ENCODE results near the gene MACROD2. TPM values are rescaled to one million over a fixed set of nuclear protein-coding genes. Genes with fewer than 3 reads are reported as not detected.

MACROD2 gene
- total RNA-seq, 1 donor from 2014 or later, result 6.4 TPM

- DNase-seq (ENCODE audit: low read depth, low spot score), result no peak
- Mint-ChIP-seq H3K4me3 (no peak overlapping the region), H3K27me3 (ENCODE audit: low read depth) (no peaks in the 10 kb centered on the region), H3K27ac (ENCODE audit: unreplicated experiment) (no peak overlapping the region), H3K36me3 (ENCODE audit: low read depth) (no peaks in the 10 kb centered on the region), H3K4me1 (peaks cover 11% of the 10 kb centered on the region), H3K9me3 (peaks cover 7% of the 10 kb centered on the region)
- TF ChIP-seq CTCF (conservative IDR thresholded peaks at IDR 0.05), result no peak
Measured at GRCh38 chr20:16014436-16014835, 2019.1 kb downstream of the MACROD2 start.

GRCh38 chr20:16017656-16018055 lies 2022.3 kb downstream of the MACROD2 start:
- H3K4me1 Mint-ChIP-seq, result no peaks in the 10 kb centered on the region
- H3K36me3 Mint-ChIP-seq (ENCODE audit: low read depth), result no peaks in the 10 kb centered on the region
- TF ChIP-seq CTCF (conservative IDR thresholded peaks at IDR 0.05), result peak; percentile 23
- H3K4me3 Mint-ChIP-seq, result no peak overlapping the region
- H3K9me3 Mint-ChIP-seq, result peaks cover 7% of the 10 kb centered on the region
- no peaks in the 10 kb centered on the region for H3K27me3 Mint-ChIP-seq (ENCODE audit: low read depth)
- no peak for DNase-seq (ENCODE audit: low read depth, low spot score)
- H3K27ac Mint-ChIP-seq (ENCODE audit: unreplicated experiment), result no peak overlapping the region

- no peaks in the 10 kb centered on the region for H3K27me3 Mint-ChIP-seq (ENCODE audit: low read depth)
- H3K4me1 Mint-ChIP-seq, result no peaks in the 10 kb centered on the region
- peaks cover 7% of the 10 kb centered on the region for H3K9me3 Mint-ChIP-seq
- H3K36me3 Mint-ChIP-seq (ENCODE audit: low read depth), result no peaks in the 10 kb centered on the region
- TF ChIP-seq CTCF (conservative IDR thresholded peaks at IDR 0.05), result no peak
- H3K4me3 Mint-ChIP-seq, result no peak overlapping the region
- no peak overlapping the region for H3K27ac Mint-ChIP-seq (ENCODE audit: unreplicated experiment)
- DNase-seq (ENCODE audit: low read depth, low spot score), result no peak
Measured at GRCh38 chr20:16018881-16019280, 2023.6 kb downstream of the MACROD2 start.

GRCh38 chr20:16020971-16021370 lies 2025.7 kb downstream of the MACROD2 start:
- Mint-ChIP-seq H3K27me3 (ENCODE audit: low read depth) (no peaks in the 10 kb centered on the region), H3K4me1 (peaks cover 13% of the 10 kb centered on the region), H3K36me3 (ENCODE audit: low read depth) (no peaks in the 10 kb centered on the region), H3K27ac (ENCODE audit: unreplicated experiment) (no peak overlapping the region), H3K9me3 (peaks cover 10% of the 10 kb centered on the region), H3K4me3 (no peak overlapping the region)
- no peak for TF ChIP-seq CTCF (conservative IDR thresholded peaks at IDR 0.05)
- no peak for DNase-seq (ENCODE audit: low read depth, low spot score)

- H3K27ac Mint-ChIP-seq (ENCODE audit: unreplicated experiment), result no peak overlapping the region
- no peak for DNase-seq (ENCODE audit: low read depth, low spot score)
Measured at GRCh38 chr20:16025084-16025483, 2029.8 kb downstream of the MACROD2 start.

More at GRCh38 chr20:16025084-16025483, 2029.8 kb downstream of the MACROD2 start:
- Mint-ChIP-seq H3K4me1 (peaks cover 32% of the 10 kb centered on the region), H3K9me3 (peaks cover 3% of the 10 kb centered on the region), H3K36me3 (ENCODE audit: low read depth) (no peaks in the 10 kb centered on the region), H3K27me3 (ENCODE audit: low read depth) (no peaks in the 10 kb centered on the region), H3K4me3 (no peak overlapping the region)
- TF ChIP-seq CTCF (conservative IDR thresholded peaks at IDR 0.05), result no peak

Data from neural crest cell (in vitro differentiated cells).